Measurements from ENCODE around the gene RBM28. TPM values are rescaled to one million over a fixed set of nuclear protein-coding genes. Genes with fewer than 3 reads are reported as not detected.

Gene RBM28
- polyA plus RNA-seq, 1 experiment, result 14.8 TPM

DNA sequence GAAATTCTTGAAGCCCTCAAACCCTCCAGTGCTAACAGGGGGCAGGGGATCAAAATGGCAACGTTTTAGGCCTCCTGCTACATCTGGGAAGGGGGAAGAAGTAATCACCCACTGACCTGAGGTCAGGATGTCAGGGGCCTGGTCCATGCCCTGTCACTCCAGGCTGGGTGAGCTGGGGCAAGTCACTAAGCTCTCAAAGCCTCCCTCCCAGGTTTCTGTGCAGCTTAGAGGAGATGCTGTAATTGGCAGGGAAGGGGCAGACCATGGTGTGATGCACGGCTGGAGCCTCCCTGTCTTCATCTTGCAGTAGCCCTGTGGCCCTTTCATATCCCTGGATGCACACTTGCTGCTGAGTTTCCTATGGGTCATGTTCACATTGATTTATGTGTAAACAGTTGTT, 75.5 kb downstream of the RBM28 start:
- H3K4me3 ChIP-seq (ENCODE audit: low read depth, low read length), result no peak overlapping the region
- POLR2A ChIA-PET, result no interaction called here
- DNase-seq (ENCODE audit: low read depth), result no peak
- peaks cover 22% of the 10 kb centered on the region for H3K27me3 ChIP-seq (ENCODE audit: control insufficient read depth, insufficient read depth, low read length)
- CTCF ChIA-PET, result interaction anchor here (1.5 kb wide), 1 partner anchor 77 kb away, joined by 3 read pairs; no protein-coding TSS in a partner anchor
- no peaks in the 10 kb centered on the region for H3K36me3 ChIP-seq (ENCODE audit: control insufficient read depth, insufficient read depth, low read length)
- TF ChIP-seq, protein P1, sequence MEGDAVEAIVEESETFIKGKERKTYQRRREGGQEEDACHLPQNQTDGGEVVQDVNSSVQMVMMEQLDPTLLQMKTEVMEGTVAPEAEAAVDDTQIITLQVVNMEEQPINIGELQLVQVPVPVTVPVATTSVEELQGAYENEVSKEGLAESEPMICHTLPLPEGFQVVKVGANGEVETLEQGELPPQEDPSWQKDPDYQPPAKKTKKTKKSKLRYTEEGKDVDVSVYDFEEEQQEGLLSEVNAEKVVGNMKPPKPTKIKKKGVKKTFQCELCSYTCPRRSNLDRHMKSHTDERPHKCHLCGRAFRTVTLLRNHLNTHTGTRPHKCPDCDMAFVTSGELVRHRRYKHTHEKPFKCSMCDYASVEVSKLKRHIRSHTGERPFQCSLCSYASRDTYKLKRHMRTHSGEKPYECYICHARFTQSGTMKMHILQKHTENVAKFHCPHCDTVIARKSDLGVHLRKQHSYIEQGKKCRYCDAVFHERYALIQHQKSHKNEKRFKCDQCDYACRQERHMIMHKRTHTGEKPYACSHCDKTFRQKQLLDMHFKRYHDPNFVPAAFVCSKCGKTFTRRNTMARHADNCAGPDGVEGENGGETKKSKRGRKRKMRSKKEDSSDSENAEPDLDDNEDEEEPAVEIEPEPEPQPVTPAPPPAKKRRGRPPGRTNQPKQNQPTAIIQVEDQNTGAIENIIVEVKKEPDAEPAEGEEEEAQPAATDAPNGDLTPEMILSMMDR (IDR thresholded peaks at IDR 0.05; ENCODE audit: insufficient read depth, low read depth, low read length), result no peak

DNA sequence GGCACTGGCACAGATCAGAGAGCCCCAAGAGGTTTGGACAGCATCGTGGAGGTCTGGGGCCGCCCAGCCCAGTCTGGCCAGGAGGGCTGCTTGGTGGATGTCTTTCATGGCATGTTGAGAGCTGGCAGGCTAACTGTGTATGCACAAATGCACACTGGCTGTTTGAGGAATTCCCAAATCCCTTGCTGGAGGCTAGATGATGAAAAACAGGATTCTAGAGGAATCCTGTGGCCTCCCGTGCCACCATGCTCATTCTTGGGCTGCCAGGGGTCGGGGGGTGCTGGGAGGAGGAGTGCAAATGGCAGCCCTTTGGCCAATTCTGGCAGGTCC, 76.1 kb downstream of the RBM28 start:
- POLR2A ChIA-PET, result no interaction called here
- TF ChIP-seq, protein P1 (IDR thresholded peaks at IDR 0.05; ENCODE audit: insufficient read depth, low read depth, low read length), result no peak
- no peak overlapping the region for H3K4me3 ChIP-seq (ENCODE audit: low read depth, low read length)
- CTCF ChIA-PET, result interaction anchor here (0.8 to 1.5 kb wide), 5 partner anchors 34 to 159 kb away, joined by 3 to 4 read pairs (median 3); no protein-coding TSS in a partner anchor
- H3K36me3 ChIP-seq (ENCODE audit: control insufficient read depth, insufficient read depth, low read length), result no peaks in the 10 kb centered on the region
- DNase-seq (ENCODE audit: low read depth), result peak; percentile 1
- H3K27me3 ChIP-seq (ENCODE audit: control insufficient read depth, insufficient read depth, low read length), result peaks cover 18% of the 10 kb centered on the region

DNA sequence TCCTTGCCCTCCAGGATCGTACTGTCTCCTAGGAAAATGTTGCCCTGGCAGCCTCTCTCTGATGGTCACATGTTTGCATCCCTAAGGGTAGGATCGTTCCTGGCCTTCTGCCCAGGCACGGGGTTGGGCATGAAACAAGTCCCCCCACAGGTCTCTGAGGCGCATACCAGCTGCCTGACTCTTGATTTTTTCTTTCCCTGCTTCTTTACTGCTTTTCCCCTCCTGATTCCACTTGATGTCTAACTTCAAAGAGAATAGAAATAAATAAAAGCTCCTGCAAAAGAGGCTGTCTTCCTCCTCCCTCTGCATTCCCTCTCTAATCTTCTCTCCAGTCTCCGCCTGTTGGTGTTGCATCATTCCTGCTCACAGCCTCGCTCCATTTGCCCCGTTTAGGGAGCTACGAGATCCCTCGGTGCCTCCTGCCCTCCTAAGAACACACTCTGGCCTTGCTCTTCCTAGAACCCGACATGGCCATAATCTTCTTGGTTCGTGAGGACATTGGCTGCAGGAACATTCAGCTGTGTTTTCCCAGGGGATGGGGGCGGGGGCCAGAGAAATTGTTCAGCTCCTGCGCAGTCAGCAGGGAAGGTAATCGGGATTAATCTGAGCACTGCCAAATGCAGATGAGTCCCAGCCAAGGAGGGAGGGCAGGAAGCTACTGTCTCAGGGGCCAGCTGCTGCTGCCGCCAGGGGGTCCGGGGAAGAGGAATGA, 76.7 kb downstream of the RBM28 start:
- TF ChIP-seq, protein P1 (IDR thresholded peaks at IDR 0.05; ENCODE audit: insufficient read depth, low read depth, low read length), result peak; percentile 34; the same call in 1 of the 2 replicates
- ChIA-PET CTCF (interaction anchor here (0.8 to 1.5 kb wide), 7 partner anchors 9 to 160 kb away, joined by 3 to 4 read pairs (median 3); no protein-coding TSS in a partner anchor), POLR2A (no interaction called here)
- peaks cover 16% of the 10 kb centered on the region for H3K27me3 ChIP-seq (ENCODE audit: control insufficient read depth, insufficient read depth, low read length)
- peak overlapping the region; percentile 14; the same call in 1 of the 2 replicates for H3K4me3 ChIP-seq (ENCODE audit: low read depth, low read length)
- H3K36me3 ChIP-seq (ENCODE audit: control insufficient read depth, insufficient read depth, low read length), result no peaks in the 10 kb centered on the region
- DNase-seq (ENCODE audit: low read depth), result peak; percentile 17

GRCh38 chr7:128266529-128266882, 77.2 kb downstream of the RBM28 start:
- H3K36me3 ChIP-seq (ENCODE audit: control insufficient read depth, insufficient read depth, low read length), result no peaks in the 10 kb centered on the region
- TF ChIP-seq, protein P1 (IDR thresholded peaks at IDR 0.05; ENCODE audit: insufficient read depth, low read depth, low read length), result no peak
- ChIA-PET POLR2A (no interaction called here), CTCF (interaction anchor here (1.2 to 1.5 kb wide), 3 partner anchors 9 to 160 kb away, joined by 3 to 4 read pairs (median 3); no protein-coding TSS in a partner anchor)
- DNase-seq (ENCODE audit: low read depth), result no peak
- no peak overlapping the region for H3K4me3 ChIP-seq (ENCODE audit: low read depth, low read length)
- H3K27me3 ChIP-seq (ENCODE audit: control insufficient read depth, insufficient read depth, low read length), result peaks cover 12% of the 10 kb centered on the region

DNA sequence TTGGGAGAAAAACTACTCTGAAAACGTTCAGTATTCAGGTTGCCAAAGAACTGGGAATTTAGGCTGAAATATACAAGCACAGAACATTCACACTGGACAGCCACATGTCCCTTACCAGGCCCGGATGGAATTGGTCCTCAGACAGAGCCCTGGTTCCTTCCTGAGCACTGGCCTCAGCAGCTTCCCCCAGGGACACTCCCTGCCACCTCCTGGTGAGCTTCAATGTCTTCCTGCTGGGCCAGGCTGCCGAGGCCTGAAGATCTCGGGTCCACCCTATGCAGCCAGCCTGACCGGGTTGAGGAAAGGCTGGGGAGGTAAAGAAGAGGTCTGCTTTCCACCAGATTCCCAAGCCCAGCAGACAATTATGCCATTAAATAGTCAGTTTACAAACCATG, 77.8 kb downstream of the RBM28 start:
- TF ChIP-seq, protein P1 (IDR thresholded peaks at IDR 0.05; ENCODE audit: insufficient read depth, low read depth, low read length), result no peak
- no peak for DNase-seq (ENCODE audit: low read depth)
- no peak overlapping the region for H3K4me3 ChIP-seq (ENCODE audit: low read depth, low read length)
- POLR2A ChIA-PET, result no interaction called here
- CTCF ChIA-PET, result interaction anchor here (1.5 kb wide), 1 partner anchor 22 kb away, joined by 3 read pairs; no protein-coding TSS in a partner anchor
- H3K27me3 ChIP-seq (ENCODE audit: control insufficient read depth, insufficient read depth, low read length), result peaks cover 7% of the 10 kb centered on the region
- no peaks in the 10 kb centered on the region for H3K36me3 ChIP-seq (ENCODE audit: control insufficient read depth, insufficient read depth, low read length)
